Aorta (tissue), 5 donors: Measurements from ENCODE around the gene TBL3. TPM values are rescaled to one million over a fixed set of nuclear protein-coding genes. Genes with fewer than 3 reads are reported as not detected.

Source experiments
- ATAC-seq: fragments of 200-7000 bp; cut with Tn5 transposase; one replicate; pipeline ENCODE4 v1.9.1; 2022; ENCODE audit warnings: moderate library complexity; ENCODE audit not compliant: low FRiP score
- DNase-seq, 2 donors: peaks; one replicate each; pipeline ENCODE4 v3.0.0-alpha.2; 2020
- H3K27ac ChIP-seq, 2 donors: one replicate each; pipeline ENCODE4 v1.5.1; 2013; ENCODE audit warnings: low read length in 2 of 2, mild to moderate bottlenecking in 2 of 2, moderate library complexity in 2 of 2, control low read depth in 1 of 2, inconsistent platforms in 1 of 2, low read depth in 1 of 2
- H3K27me3 ChIP-seq, 2 donors: one replicate each; pipeline ENCODE4 v1.6.1; 2013; ENCODE audit warnings: control low read depth in 1 of 2, low read length in 1 of 2, mild to moderate bottlenecking in 1 of 2, moderate library complexity in 1 of 2; ENCODE audit not compliant: insufficient read depth in 2 of 2, control insufficient read depth in 1 of 2
- H3K36me3 ChIP-seq, 2 donors: one replicate each; pipeline ENCODE4 v1.6.1; 2013; ENCODE audit warnings: control low read depth in 1 of 2, low read length in 1 of 2, mild to moderate bottlenecking in 1 of 2; ENCODE audit not compliant: insufficient read depth in 2 of 2, control insufficient read depth in 1 of 2
- H3K4me1 ChIP-seq, 2 donors: one replicate each; pipeline ENCODE4 v1.6.1; 2013; ENCODE audit warnings: low read length in 2 of 2, control low read depth in 1 of 2, mild to moderate bottlenecking in 1 of 2, moderate library complexity in 1 of 2; ENCODE audit not compliant: insufficient read depth in 2 of 2, control insufficient read depth in 1 of 2
- H3K4me3 ChIP-seq, 2 donors: one replicate each; pipeline ENCODE4 v1.5.1; 2013; ENCODE audit warnings: low read length in 2 of 2, control low read depth in 1 of 2, mild to moderate bottlenecking in 1 of 2
- H3K9me3 ChIP-seq: one replicate; pipeline ENCODE4 v1.6.1; 2013; ENCODE audit warnings: mild to moderate bottlenecking, low read length; ENCODE audit not compliant: control insufficient read depth
- WGBS, 2 donors: extraction: QIAGEN DNeasy Blood & Tissue Kit; methylation state at CpG; one replicate each; pipeline ENCODE4 v1.1.7; 2013; 5-methylcytosine and 5-hydroxymethylcytosine counted together
- intact Hi-C, 2 donors: fragments of 100-400 bp; cut with DNase I; formaldehyde crosslinking; loops; one replicate each; pipeline versions ENCODE4 v1.14.2 to v1.15.0; 2022
- polyA plus RNA-seq, 2 donors: library from polyadenylated mRNA; stranded (reverse); fragments of 200-250 nt; gene quantifications; one replicate each; pipeline ENCODE4 v1.2.3, GENCODE V29; 2013
- total RNA-seq, 2 donors: library from RNA; stranded (reverse); fragmentation: NEBNext Ultra II Directional; extraction: Animal tissue kit (Norgen Biotek cat#: 25700); gene quantifications; one replicate each; pipeline ENCODE4 v1.2.1, GENCODE V29; 2021
- donor health status: healthy with polysubstance abuse.
- donor health status: Bipolar disorder and iron deficiency.
- donor health status: DM: no; HTN: no; CAD: no.
- donor health status: DM: no; HTN: no; CAD: no.
- donor health status: DM: yes; HTN: yes; CAD: no.

TBL3 gene
- total and polyA plus RNA-seq, 4 donors, result 14.9 to 85.5 (median 17.9) TPM

DNA sequence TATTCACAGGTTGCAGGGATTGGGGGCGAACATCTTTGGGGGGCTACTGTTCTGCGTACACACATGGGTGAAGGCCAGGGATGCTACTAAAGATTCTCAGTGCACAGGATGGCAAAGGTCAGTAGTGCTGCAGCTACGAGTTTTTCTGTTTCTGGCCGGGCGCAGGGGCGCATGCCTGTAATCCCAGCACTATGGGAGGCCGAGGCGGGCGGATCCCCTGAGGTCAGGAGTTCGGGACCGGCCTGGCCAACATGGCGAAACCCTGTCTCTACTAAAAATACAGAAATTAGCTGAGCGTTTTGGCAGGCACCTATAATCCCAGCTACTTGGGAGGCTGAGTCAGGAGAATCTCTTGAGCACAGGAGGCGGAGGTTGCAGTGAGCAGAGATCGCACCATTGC, 41.7 kb downstream of the TBL3 start:
- no peak overlapping the region for H3K4me3 ChIP-seq
- H3K36me3 ChIP-seq, result no peaks in the 10 kb centered on the region
- H3K27ac ChIP-seq, result no peak overlapping the region
- H3K4me1 ChIP-seq, result no peaks in the 10 kb centered on the region
- no peaks in the 10 kb centered on the region for H3K9me3 ChIP-seq
- no peak for DNase-seq
- H3K27me3 ChIP-seq, result no peaks in the 10 kb centered on the region
- no peak for ATAC-seq
- intact Hi-C loops, result no loop called here
- 91 to 92% methylated on average over 15 of the region's 15 CpGs for WGBS, 2 donors

DNA sequence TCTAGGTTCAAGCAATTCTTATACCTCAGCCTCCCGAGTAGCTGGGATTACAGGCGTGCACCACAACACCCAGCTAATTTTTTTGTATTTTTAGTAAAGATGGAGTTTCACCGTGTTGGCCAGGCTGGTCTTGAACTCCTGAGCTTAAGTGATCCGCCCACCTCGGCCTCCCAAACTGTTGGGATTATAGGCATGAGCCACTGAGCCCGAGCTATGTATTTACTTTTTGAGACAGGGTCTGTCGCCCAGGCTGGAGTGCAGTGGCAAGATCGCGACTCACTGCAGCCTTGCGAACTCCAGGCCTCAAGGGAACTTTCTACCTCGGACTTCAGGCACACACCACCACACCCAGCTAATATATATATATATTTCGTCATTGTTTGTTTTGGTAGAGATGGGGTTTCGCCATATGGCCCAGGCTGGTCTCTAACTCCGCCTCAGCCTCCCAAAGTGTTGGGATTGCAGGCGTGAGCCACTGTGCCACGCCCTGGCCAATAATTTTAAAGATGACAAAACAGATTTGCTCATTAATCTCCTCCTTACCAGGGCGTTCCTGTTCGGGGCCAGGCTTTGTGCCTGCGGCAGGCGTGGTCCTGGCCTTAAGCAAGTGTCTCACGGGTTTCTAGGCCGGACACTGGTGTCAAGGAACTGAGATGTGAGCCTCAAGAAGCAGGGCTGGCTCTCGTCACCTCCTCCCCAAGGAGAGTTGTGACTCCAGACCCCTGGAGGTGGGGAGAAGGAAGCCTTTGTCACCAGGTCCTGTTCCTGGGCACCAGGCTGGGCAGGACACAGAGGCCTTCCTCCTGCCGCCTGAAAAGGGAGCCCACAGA, 43.5 kb downstream of the TBL3 start:
- Histone ChIP-seq H3K4me3 (no peak overlapping the region), H3K4me1 (no peaks in the 10 kb centered on the region), H3K9me3 (no peaks in the 10 kb centered on the region), H3K27me3 (no peaks in the 10 kb centered on the region), H3K36me3 (no peaks in the 10 kb centered on the region), H3K27ac (no peak overlapping the region)
- DNase-seq (no peak), ATAC-seq (no peak)
- 87 to 89% methylated on average over 24 of the region's 24 CpGs for WGBS, 2 donors
- intact Hi-C loops, result no loop called here

DNA sequence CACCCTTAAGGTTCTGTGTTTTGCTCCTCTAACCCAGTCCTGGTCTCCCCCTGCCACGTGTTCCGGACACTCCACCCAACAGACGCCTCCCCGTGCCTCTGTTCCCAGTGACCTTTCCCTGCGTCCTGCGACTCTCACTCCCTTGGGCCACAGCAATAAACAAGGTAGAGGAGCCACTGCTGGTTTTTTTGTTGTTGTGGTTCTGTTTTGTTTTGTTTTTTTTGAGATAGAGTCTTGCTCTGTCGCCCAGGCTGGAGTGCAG, 44.0 kb downstream of the TBL3 start:
- intact Hi-C loops, result no loop called here
- WGBS, 2 donors, result 88% methylated on average over 5 to 7 of the region's 7 CpGs

DNA sequence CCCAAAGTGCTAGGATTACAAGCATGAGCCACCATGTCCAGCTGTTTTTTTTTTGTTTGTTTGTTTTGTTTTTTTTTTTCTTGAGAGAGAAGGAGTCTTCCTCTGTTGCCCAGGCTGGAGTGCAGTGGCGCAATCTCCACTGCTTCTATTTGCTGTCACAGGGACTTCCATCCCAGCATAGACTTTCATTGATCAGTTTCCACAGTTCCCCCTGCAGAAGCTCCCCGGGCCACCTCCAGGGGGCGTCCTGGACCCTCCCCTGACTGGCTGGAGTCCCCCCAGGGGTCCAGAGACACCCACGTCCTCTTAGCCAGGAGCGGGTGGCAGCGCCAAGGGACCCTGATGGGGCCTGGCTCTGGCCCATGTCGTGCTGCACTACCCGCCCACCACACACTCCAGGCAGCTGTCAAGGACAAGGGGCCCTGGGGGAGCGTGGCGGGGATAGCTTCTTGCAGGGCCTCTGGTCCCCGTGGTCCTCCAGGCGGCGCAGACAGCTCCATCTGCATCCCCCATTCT, 44.6 kb downstream of the TBL3 start:
- Histone ChIP-seq H3K9me3 (no peaks in the 10 kb centered on the region), H3K4me1 (no peaks in the 10 kb centered on the region), H3K4me3 (no peak overlapping the region), H3K27ac (no peak overlapping the region), H3K27me3 (no peaks in the 10 kb centered on the region), H3K36me3 (no peaks in the 10 kb centered on the region)
- ATAC-seq (no peak), DNase-seq (no peak)
- 29 to 30% methylated on average over 13 of the region's 13 CpGs for WGBS, 2 donors
- intact Hi-C loops, result no loop called here

More for the DNA sequence above, 44.0 kb downstream of the TBL3 start:
- no peak for DNase-seq
- no peak for ATAC-seq
- no peak overlapping the region for H3K4me3 ChIP-seq
- no peaks in the 10 kb centered on the region for H3K36me3 ChIP-seq
- H3K27me3 ChIP-seq, result no peaks in the 10 kb centered on the region
- H3K4me1 ChIP-seq, result no peaks in the 10 kb centered on the region
- no peaks in the 10 kb centered on the region for H3K9me3 ChIP-seq
- H3K27ac ChIP-seq, result no peak overlapping the region

DNA sequence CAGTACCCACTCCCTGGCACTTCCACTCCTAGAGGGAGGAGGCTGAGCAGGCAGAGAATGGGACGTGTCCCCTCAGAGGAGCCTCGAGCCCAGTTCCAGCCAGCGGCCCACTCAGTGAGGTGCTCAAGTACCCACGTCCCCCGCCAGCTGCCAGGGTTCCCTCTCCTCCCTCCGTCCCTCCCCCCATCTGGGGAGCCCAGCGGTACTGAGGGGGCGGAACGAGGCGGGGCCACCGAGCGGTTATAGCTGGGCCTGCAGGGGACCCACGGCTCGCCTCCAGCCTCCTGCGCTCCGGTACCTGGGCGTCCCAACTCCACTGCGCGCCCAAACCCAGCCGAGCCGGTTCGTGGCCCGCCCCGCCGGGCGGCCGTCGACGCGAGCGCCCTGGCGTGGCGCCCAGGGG, 47.7 kb downstream of the TBL3 start, which contains the start of gene NPW:
Gene NPW, plus strand, starts transcription at position 268 of the 403 bp plus-strand sequence.
- intact Hi-C loops, result no loop called here
- Histone ChIP-seq H3K36me3 (no peaks in the 10 kb centered on the region), H3K4me1 (no peaks in the 10 kb centered on the region), H3K9me3 (no peaks in the 10 kb centered on the region), H3K27me3 (no peaks in the 10 kb centered on the region), H3K27ac (no peak within 1 kb of the TSS), H3K4me3 (no peak within 1 kb of the TSS)
- DNase-seq, result no peak
- ATAC-seq, result no peak
- 3% methylated on average over 21 to 33 of the region's 33 CpGs for WGBS, 2 donors

DNA sequence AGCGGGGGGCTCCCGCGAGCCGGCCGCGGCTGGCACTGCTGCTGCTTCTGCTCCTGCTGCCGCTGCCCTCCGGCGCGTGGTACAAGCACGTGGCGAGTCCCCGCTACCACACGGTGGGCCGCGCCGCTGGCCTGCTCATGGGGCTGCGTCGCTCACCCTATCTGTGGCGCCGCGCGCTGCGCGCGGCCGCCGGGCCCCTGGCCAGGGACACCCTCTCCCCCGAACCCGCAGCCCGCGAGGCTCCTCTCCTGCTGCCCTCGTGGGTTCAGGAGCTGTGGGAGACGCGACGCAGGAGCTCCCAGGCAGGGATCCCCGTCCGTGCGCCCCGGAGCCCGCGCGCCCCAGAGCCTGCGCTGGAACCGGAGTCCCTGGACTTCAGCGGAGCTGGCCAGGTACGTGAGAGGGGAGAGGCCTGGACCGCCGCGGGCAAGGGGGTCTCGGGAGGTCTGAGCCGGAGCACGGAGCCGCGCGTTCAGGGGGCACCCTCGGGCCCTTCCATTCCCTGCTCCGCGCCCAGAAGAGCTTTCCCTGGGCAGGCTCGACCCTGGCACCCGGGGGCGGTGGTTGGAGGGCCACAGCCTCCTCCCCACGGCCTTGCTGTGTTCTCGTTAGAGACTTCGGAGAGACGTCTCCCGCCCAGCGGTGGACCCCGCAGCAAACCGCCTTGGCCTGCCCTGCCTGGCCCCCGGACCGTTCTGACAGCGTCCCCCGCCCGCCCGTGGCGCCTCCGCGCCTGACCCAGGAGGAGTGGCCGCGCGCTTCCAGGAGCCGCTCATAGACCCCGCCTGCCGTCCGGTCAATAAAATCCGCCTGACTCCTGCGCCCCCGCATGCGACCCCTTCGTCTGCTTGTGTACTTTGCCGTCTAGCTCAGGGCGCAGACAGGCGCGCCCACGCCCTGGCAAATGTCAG, 48.3 kb downstream of the TBL3 start:
- intact Hi-C loops, result loop anchor here (5.0 kb wide), 2 partner anchors 67 to 132 kb away; no protein-coding TSS in a partner anchor
- Histone ChIP-seq H3K4me3 (no peak overlapping the region), H3K36me3 (no peaks in the 10 kb centered on the region), H3K27me3 (no peaks in the 10 kb centered on the region), H3K27ac (no peak overlapping the region), H3K9me3 (no peaks in the 10 kb centered on the region), H3K4me1 (no peaks in the 10 kb centered on the region)
- no peak for DNase-seq
- WGBS, 2 donors, result 1 to 2% methylated on average over 87 to 96 of the region's 96 CpGs
- ATAC-seq, result no peak

DNA sequence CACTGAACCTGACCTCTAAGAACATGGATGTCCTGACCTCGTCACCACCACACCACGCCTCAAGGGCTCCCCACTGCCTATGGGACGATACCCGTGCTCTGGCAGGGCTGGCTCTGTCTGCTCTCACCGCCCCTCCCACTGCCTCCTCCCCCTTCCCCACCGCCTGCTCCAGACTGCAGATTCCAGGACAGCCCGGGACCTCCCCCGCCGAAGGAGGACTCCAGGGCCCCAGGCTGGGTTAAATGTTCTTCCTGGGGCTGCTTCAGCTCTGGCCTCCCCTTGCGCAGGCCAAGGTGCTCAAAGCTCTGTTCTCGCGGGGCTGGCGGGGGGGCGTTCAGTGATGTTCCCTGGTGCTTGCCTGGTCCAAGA, 50.9 kb downstream of the TBL3 start:
- intact Hi-C loops, result loop anchor here (1.0 to 5.0 kb wide), 3 partner anchors 65 to 130 kb away; no protein-coding TSS in a partner anchor
- DNase-seq (no peak), ATAC-seq (peak; percentile 42)
- H3K27me3 ChIP-seq, result no peaks in the 10 kb centered on the region
- no peak overlapping the region for H3K27ac ChIP-seq
- 1% methylated on average over 14 of the region's 14 CpGs for WGBS, 2 donors
- no peaks in the 10 kb centered on the region for H3K9me3 ChIP-seq
- H3K36me3 ChIP-seq, result no peaks in the 10 kb centered on the region
- H3K4me1 ChIP-seq, result no peaks in the 10 kb centered on the region
- no peak overlapping the region for H3K4me3 ChIP-seq

DNA sequence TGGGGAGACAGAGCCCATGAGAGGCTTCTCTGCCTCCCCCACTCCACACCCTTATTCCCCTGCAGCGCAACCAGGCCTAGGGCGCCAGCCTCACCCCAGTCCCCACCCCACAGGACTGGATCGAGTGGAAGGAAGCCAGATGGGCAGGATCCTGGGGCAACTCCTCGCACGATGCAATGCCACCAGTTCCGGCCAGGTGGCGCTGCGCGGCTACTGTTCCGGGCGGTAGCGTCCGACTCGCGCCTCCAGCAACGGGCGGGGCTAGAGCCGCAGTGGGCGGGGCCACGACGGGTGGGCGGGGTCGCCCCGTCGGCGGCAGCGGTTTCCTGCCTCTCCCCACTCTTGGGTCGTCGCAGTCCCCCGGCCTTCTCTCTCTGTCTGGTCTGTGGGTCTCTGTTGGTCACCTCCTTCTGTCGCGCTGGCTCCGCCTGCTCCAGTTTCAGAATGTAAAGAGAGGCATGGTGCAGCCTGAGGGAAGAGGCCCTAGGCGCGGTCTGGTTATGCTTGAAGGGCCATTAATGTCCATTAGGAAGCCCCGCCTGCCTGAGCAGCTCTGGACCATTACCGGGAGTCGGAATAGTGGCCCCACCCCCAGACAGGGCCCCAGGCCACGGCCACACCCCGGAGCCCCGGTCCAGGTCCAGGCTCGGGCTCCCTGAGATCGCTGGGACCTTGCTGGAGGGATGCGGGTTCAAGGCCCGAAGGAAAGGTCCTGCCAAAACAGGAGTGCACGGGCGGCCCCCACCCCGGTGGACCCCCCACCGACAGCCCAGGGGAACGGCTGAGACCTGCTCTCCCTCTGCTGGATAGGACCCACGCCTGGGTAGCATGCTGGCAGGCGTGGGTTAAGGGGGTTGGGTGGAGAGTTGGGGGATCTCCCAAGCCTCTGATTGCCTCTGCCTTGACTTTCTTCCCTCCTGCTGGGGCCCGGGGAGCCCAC, 51.5 kb downstream of the TBL3 start:
- H3K27me3 ChIP-seq, result no peaks in the 10 kb centered on the region
- H3K9me3 ChIP-seq, result no peaks in the 10 kb centered on the region
- no peaks in the 10 kb centered on the region for H3K4me1 ChIP-seq
- H3K27ac ChIP-seq, result no peak overlapping the region
- no peak overlapping the region for H3K4me3 ChIP-seq
- DNase-seq (peak; percentile 94 to 99), ATAC-seq (peak; percentile 95)
- intact Hi-C loops, result loop anchor here (5.0 kb wide), 2 partner anchors 64 to 129 kb away; no protein-coding TSS in a partner anchor
- no peaks in the 10 kb centered on the region for H3K36me3 ChIP-seq
- 18 to 22% methylated on average over 41 to 53 of the region's 53 CpGs for WGBS, 2 donors
